Loucy (cell line): ENCODE measurements around the gene MRPS23.

ENCODE experiments used
- H2AFZ ChIP-seq: fragments of 200-600 bp; sonication (generic); 2 replicates; pipeline ENCODE4 v1.6.0; 2016; ENCODE audit warnings: antibody characterized with exemption, mild to moderate bottlenecking, low read length, moderate library complexity
- H3F3A ChIP-seq: fragments of 200-600 bp; 2 replicates; pipeline ENCODE4 v1.6.0; 2016; ENCODE audit warnings: antibody characterized with exemption, low read depth, mild to moderate bottlenecking
- H3K27me3 ChIP-seq: fragments of 200-600 bp; sonication (generic); 2 replicates; pipeline ENCODE4 v1.6.1; 2014; ENCODE audit warnings: low read length, mild to moderate bottlenecking; ENCODE audit not compliant: insufficient read depth, poor library complexity, severe bottlenecking
- H3K36me3 ChIP-seq: fragments of 200-600 bp; sonication (generic); 2 replicates; pipeline ENCODE4 v1.6.1; 2016; ENCODE audit warnings: low read length; ENCODE audit not compliant: insufficient read depth
- H3K4me1 ChIP-seq: fragments of 200-600 bp; sonication (generic); 2 replicates; pipeline ENCODE4 v1.5.1; 2014; ENCODE audit warnings: low read length, mild to moderate bottlenecking; ENCODE audit not compliant: insufficient read depth, poor library complexity, severe bottlenecking
- H3K4me2 ChIP-seq: fragments of 200-600 bp; sonication (generic); 2 replicates; pipeline ENCODE4 v1.6.0; 2014; ENCODE audit warnings: antibody characterized with exemption, low read length, low read depth, mild to moderate bottlenecking; ENCODE audit not compliant: poor library complexity, severe bottlenecking
- H3K4me3 ChIP-seq: fragments of 200-600 bp; sonication (generic); 2 replicates; pipeline ENCODE4 v1.5.1; 2014; ENCODE audit warnings: low read length, mild to moderate bottlenecking, mixed read lengths; ENCODE audit not compliant: poor library complexity, severe bottlenecking
- H3K79me2 ChIP-seq: fragments of 200-600 bp; sonication (generic); 2 replicates; pipeline ENCODE4 v1.6.1; 2014; ENCODE audit warnings: low read length; ENCODE audit not compliant: insufficient read depth
- H3K9ac ChIP-seq: fragments of 200-600 bp; sonication (generic); 2 replicates; pipeline ENCODE4 v1.6.0; 2014; ENCODE audit warnings: mild to moderate bottlenecking, low read depth, low read length, moderate library complexity; ENCODE audit not compliant: poor library complexity, severe bottlenecking
- H3K9me2 ChIP-seq: fragments of 200-600 bp; sonication (generic); replicated peaks from 2 replicates; pipeline ENCODE4 v1.6.1; 2016; ENCODE audit warnings: low read depth, low read length, mixed read lengths
- H3K9me3 ChIP-seq: fragments of 200-600 bp; sonication (generic); 2 replicates; pipeline ENCODE4 v1.6.1; 2014; ENCODE audit warnings: mild to moderate bottlenecking, antibody characterized with exemption, low read length, low read depth; ENCODE audit not compliant: insufficient read depth
- H4K20me1 ChIP-seq: fragments of 200-600 bp; sonication (generic); 2 replicates; pipeline ENCODE4 v1.6.0; 2014; ENCODE audit warnings: antibody characterized with exemption, low read length, mild to moderate bottlenecking; ENCODE audit not compliant: insufficient read depth, poor library complexity, severe bottlenecking
- EZH2phosphoT487 ChIP-seq: fragments of 200-600 bp; IDR thresholded peaks from 2 replicates; pipeline ENCODE4 v1.6.1; 2018; ENCODE audit warnings: antibody characterized with exemption, mild to moderate bottlenecking, moderate library complexity, borderline replicate concordance
- TF ChIP-seq, protein P1 (sequence below): fragments of 200-600 bp; sonication (generic); conservative IDR thresholded peaks from 2 replicates; pipeline ENCODE4 v1.5.1; 2014; ENCODE audit warnings: mild to moderate bottlenecking, antibody characterized with exemption, low read length

The MRPS23 gene

DNA sequence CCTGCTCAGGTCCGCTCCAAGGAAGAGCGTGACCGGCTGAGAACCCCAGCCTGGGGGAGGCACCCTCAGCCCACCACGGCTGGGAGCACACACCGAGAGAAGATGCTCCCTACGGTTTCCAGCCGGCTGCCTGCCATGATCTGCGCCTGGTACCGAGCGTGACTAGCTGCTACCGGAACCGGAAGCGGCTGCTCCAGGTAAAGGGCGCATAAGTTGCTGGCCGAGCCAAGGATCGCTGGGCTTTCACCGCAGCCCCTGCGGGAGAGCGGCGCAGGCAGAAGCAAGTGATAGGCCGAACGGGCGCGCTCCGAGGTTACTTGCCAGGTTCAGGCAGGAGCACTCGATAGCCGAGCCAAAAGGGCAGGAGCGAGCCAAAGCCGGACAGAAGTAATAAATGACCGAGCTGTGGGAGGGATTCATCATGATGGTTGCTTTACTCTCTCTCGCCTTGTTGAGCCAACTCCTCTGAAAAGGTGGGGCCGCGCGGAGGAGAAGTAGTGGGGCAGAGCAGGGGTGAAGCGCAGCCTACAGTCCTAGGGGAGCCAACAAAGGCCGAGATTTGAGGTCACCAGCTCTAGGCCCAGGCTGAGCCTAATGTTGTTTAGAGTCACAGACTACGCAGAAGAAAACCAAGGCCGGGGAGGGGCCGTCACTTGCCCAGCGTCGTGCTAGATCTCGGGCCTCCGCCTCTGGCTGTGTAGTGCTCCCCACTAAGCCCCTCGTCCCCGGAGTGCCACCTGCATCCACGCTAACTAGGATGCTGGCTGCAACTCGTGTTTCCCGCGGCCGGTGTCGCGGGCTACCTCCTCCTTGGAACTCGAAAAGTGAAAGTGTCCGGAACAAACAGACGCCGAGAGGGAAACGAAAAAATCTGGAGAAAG lies at the start of gene MRPS23:
Gene MRPS23, minus strand, starts transcription at position 171 of the 881 bp plus-strand sequence. Its CDS starts 34 bp downstream, at position 137.
- Histone ChIP-seq H3K4me3 (peak within 1 kb of the TSS; percentile 86), H3F3A (no peaks in the 10 kb centered on the region), H3K9me2 (no peaks in the 10 kb centered on the region), H4K20me1 (no peaks in the 10 kb centered on the region), H3K36me3 (no peaks in the 10 kb centered on the region), H3K27me3 (no peaks in the 10 kb centered on the region), H3K4me1 (peaks cover 17% of the 10 kb centered on the region), H2AFZ (peak within 1 kb of the TSS; percentile 83), H3K9me3 (no peaks in the 10 kb centered on the region), H3K4me2 (peak within 1 kb of the TSS; percentile 88), H3K79me2 (peaks cover 28% of the 10 kb centered on the region), H3K9ac (peak within 1 kb of the TSS; percentile 79)
- TF ChIP-seq EZH2phosphoT487: no peak
- TF ChIP-seq, protein P1, sequence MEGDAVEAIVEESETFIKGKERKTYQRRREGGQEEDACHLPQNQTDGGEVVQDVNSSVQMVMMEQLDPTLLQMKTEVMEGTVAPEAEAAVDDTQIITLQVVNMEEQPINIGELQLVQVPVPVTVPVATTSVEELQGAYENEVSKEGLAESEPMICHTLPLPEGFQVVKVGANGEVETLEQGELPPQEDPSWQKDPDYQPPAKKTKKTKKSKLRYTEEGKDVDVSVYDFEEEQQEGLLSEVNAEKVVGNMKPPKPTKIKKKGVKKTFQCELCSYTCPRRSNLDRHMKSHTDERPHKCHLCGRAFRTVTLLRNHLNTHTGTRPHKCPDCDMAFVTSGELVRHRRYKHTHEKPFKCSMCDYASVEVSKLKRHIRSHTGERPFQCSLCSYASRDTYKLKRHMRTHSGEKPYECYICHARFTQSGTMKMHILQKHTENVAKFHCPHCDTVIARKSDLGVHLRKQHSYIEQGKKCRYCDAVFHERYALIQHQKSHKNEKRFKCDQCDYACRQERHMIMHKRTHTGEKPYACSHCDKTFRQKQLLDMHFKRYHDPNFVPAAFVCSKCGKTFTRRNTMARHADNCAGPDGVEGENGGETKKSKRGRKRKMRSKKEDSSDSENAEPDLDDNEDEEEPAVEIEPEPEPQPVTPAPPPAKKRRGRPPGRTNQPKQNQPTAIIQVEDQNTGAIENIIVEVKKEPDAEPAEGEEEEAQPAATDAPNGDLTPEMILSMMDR: no peak

DNA sequence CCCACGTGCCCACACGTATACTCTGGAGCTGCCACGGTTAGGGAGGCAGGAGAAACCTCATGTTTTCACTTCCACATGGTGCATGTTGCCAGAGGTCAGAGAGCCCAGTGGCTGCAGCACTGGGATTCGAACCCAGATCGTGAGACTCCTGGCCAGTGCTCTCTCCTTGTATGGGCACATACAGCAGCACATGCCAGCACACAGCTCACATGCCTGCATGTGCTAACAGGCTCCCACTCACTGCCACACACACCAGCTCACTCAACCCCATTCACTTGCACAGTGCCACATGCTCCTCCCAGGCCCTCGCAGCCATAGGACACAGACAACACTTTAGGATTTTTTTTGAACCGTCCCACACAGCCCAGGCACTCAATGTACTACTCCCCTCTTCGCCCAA lies 49.5 kb upstream of the MRPS23 start:
- Histone ChIP-seq H3K79me2 (no peaks in the 10 kb centered on the region), H3K9ac (peak overlapping the region; percentile 61), H4K20me1 (no peaks in the 10 kb centered on the region), H3K4me3 (no peak overlapping the region), H3K4me2 (peak overlapping the region; percentile 39), H3F3A (no peaks in the 10 kb centered on the region), H2AFZ (peak overlapping the region; percentile 76), H3K9me2 (no peaks in the 10 kb centered on the region), H3K4me1 (peaks cover 38% of the 10 kb centered on the region), H3K27me3 (no peaks in the 10 kb centered on the region), H3K9me3 (no peaks in the 10 kb centered on the region), H3K36me3 (no peaks in the 10 kb centered on the region)
- TF ChIP-seq EZH2phosphoT487: no peak
- TF ChIP-seq, protein P1: no peak

DNA sequence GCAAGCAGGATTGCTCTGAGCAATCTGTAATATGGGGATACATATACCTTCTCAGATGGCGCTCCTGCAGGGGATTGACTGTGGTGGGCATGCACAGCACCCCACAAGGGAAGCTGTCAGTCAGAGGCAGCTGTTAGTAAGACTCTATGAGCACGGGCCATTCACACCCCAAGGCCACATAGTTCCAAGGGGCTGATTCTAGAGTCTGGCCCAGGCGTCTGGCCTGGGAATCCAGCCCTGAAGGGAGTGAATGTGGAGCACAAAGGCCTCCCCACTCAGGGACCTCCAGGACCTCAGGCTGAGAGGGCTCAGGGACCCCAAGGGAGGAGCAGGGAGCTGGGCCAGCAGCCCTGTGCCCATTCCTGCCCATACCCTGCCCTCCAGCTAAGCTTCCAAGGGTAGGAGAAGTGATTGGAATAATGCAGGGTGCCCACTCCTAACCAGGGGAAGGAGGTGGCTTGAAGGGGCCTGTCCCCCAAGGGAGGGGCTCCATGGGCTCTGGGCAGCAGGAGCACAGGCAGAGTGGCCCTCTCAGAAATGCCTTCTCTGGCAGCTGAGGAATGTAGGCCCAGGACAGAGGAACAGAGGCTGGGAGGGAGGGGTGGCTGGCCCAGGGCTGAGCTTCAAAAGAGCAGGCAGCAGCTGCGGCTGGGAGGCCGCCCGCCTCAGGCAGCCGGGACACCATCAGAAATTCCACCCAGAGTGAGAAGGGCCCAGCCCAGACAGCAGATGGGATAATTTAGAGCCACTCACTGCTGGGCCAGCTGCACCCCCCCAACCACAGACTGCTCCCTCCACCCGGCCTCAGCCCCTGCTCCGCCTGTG lies 48.9 kb upstream of the MRPS23 start:
- Histone ChIP-seq H3K9ac (no peak overlapping the region), H3K79me2 (no peaks in the 10 kb centered on the region), H3F3A (no peaks in the 10 kb centered on the region), H3K9me3 (no peaks in the 10 kb centered on the region), H3K9me2 (no peaks in the 10 kb centered on the region), H3K36me3 (no peaks in the 10 kb centered on the region), H4K20me1 (no peaks in the 10 kb centered on the region), H3K4me3 (no peak overlapping the region), H3K27me3 (no peaks in the 10 kb centered on the region), H3K4me2 (no peak overlapping the region), H2AFZ (no peak overlapping the region), H3K4me1 (peaks cover 32% of the 10 kb centered on the region)
- no peak for TF ChIP-seq EZH2phosphoT487
- TF ChIP-seq, protein P1: no peak
